Measurements from ENCODE around the gene HCN4.
A peak's percentile ranks its signal among the peaks of the same experiment; 100 is the strongest.
"Not testable (repeated sequence)": the region's sequence is repeated elsewhere in the genome, so short reads cannot be mapped to it uniquely, and the experiment has no call there.

The HCN4 gene
- long read RNA-seq, donor 1, result 0 reads
- long read RNA-seq, donor 2, result 0 reads
- long read RNA-seq, donor 3, result 0 reads
- long read RNA-seq, donor 4, result 0 reads
- long read RNA-seq, donor 5, result 0 reads
- long read RNA-seq, donor 6, result 0 reads
- long read RNA-seq, donor 7, result 0 reads
- long read RNA-seq, donor 8, result 0 reads

- DNase-seq, result peak; percentile 80
These were observed at the start of gene HCN4 for GRCh38 chr15:73368301-73369136. HCN4 (minus strand) TSS chr15:73368958; CDS start chr15:73368270, 688 bp downstream.

GRCh38 chr15:73414876-73415275, 46.1 kb upstream of the HCN4 start:
- DNase-seq, result no peak

GRCh38 chr15:73403171-73403570, 34.4 kb upstream of the HCN4 start:
- no peak for DNase-seq

- DNase-seq, result not testable (repeated sequence)
These were observed 31.5 kb upstream of the HCN4 start for GRCh38 chr15:73400222-73400621.

- DNase-seq, result no peak
These were observed 30.1 kb upstream of the HCN4 start for GRCh38 chr15:73398861-73399260.

GRCh38 chr15:73397461-73397860, 28.7 kb upstream of the HCN4 start:
- DNase-seq, result no peak

GRCh38 chr15:73395671-73396070, 26.9 kb upstream of the HCN4 start:
- DNase-seq, result no peak

GRCh38 chr15:73394782-73395181, 26.0 kb upstream of the HCN4 start:
- no peak for DNase-seq

GRCh38 chr15:73393336-73393735, 24.6 kb upstream of the HCN4 start:
- no peak for DNase-seq

- DNase-seq, result no peak
These were observed 23.3 kb upstream of the HCN4 start for GRCh38 chr15:73392025-73392424.

- DNase-seq, result no peak
These were observed 22.5 kb upstream of the HCN4 start for GRCh38 chr15:73391128-73391872.

- no peak for DNase-seq
These were observed 21.3 kb upstream of the HCN4 start for GRCh38 chr15:73389971-73390544.

- DNase-seq, result no peak
These were observed 20.8 kb upstream of the HCN4 start for GRCh38 chr15:73389539-73389938.

- DNase-seq, result no peak
These were observed 19.6 kb upstream of the HCN4 start for GRCh38 chr15:73388256-73388781.

- DNase-seq, result no peak
These were observed 18.9 kb upstream of the HCN4 start for GRCh38 chr15:73387507-73388255.

GRCh38 chr15:73386886-73387506, 18.2 kb upstream of the HCN4 start:
- DNase-seq, result no peak

- no peak for DNase-seq
These were observed 17.5 kb upstream of the HCN4 start for GRCh38 chr15:73386238-73386637.

GRCh38 chr15:73385205-73385604, 16.4 kb upstream of the HCN4 start:
- DNase-seq, result no peak

GRCh38 chr15:73383310-73384189, 14.8 kb upstream of the HCN4 start:
- DNase-seq, result no peak

- DNase-seq, result no peak
These were observed 13.4 kb upstream of the HCN4 start for GRCh38 chr15:73382115-73382514.
